Activated CD8-positive, alpha-beta T cell treated with anti-CD3 and anti-CD28 coated beads, Interleukin-2, amount 10 ng/mL, durations not matched to agents 7 days and 5 days (primary cell): ENCODE results near the gene SLIT3. TPM values are rescaled to one million over a fixed set of nuclear protein-coding genes. Genes with fewer than 3 reads are reported as not detected.
"Not testable (repeated sequence)": the region's sequence is repeated elsewhere in the genome, so short reads cannot be mapped to it uniquely, and the experiment has no call there.

Source experiments
- ATAC-seq: fragments of 150-1000 bp; cut with Tn5 transposase; one replicate; pipeline ENCODE4 v1.10.0; 2021; ENCODE audit warnings: moderate library complexity
- CTCF ChIA-PET: fragments of 350-600 bp; sonication (Branson Sonifier 250); formaldehyde crosslinking; loops from one replicate; lab custom pipeline; 2021; ENCODE audit warnings: antibody characterized with exemption; lab: Charles Lee
- POLR2A ChIA-PET: fragments of 350-600 bp; sonication (Branson Sonifier 250); formaldehyde crosslinking; loops from one replicate; lab custom pipeline; 2021; ENCODE audit warnings: antibody characterized with exemption; lab: Charles Lee
- DNase-seq: peaks from one replicate; pipeline ENCODE4 v3.0.0-alpha.2; 2020
- H3K27ac Mint-ChIP-seq: one replicate; pipeline ENCODE4 v1.8.0; 2021; ENCODE audit warnings: mild to moderate bottlenecking, mixed read lengths
- H3K27me3 Mint-ChIP-seq: one replicate; pipeline ENCODE4 v1.8.0; 2021; ENCODE audit warnings: low read depth, mixed read lengths
- H3K36me3 Mint-ChIP-seq: one replicate; pipeline ENCODE4 v1.8.0; 2021; ENCODE audit warnings: low read depth, mixed read lengths
- H3K4me1 Mint-ChIP-seq: one replicate; pipeline ENCODE4 v1.8.0; 2021; ENCODE audit warnings: low read depth, mixed read lengths
- H3K4me3 Mint-ChIP-seq: one replicate; pipeline ENCODE4 v1.8.0; 2021; ENCODE audit warnings: mild to moderate bottlenecking, mixed read lengths
- H3K9me3 Mint-ChIP-seq: one replicate; pipeline ENCODE4 v1.8.0; 2022; ENCODE audit warnings: mixed read lengths; ENCODE audit not compliant: insufficient read depth
- total RNA-seq, 2 experiments: library from RNA; stranded (reverse); gene quantifications; one replicate each; pipeline ENCODE4 v1.2.3, GENCODE V29; 2021

SLIT3 gene
- total RNA-seq, 2 experiments from 2014 or later, result not detected

GRCh38 chr5:169225830-169226356, 75.0 kb downstream of the SLIT3 start:
- ChIA-PET POLR2A (no interaction called here), CTCF (no interaction called here)
- Mint-ChIP-seq H3K27me3 (no peaks in the 10 kb centered on the region), H3K4me3 (no peak overlapping the region), H3K27ac (no peak overlapping the region), H3K36me3 (no peaks in the 10 kb centered on the region), H3K9me3 (no peaks in the 10 kb centered on the region), H3K4me1 (no peaks in the 10 kb centered on the region)
- ATAC-seq, result no peak
- no peak for DNase-seq

- H3K4me1 Mint-ChIP-seq, result no peaks in the 10 kb centered on the region
- no peak overlapping the region for H3K4me3 Mint-ChIP-seq
- no peaks in the 10 kb centered on the region for H3K9me3 Mint-ChIP-seq
- H3K36me3 Mint-ChIP-seq, result no peaks in the 10 kb centered on the region
- DNase-seq (no peak), ATAC-seq (no peak)
- no peak overlapping the region for H3K27ac Mint-ChIP-seq
- POLR2A ChIA-PET, result no interaction called here
- CTCF ChIA-PET, result no interaction called here
- no peaks in the 10 kb centered on the region for H3K27me3 Mint-ChIP-seq
These were observed 77.4 kb downstream of the SLIT3 start for GRCh38 chr5:169223595-169223953.

- Mint-ChIP-seq H3K36me3 (no peaks in the 10 kb centered on the region), H3K9me3 (no peaks in the 10 kb centered on the region), H3K4me1 (no peaks in the 10 kb centered on the region), H3K4me3 (no peak overlapping the region), H3K27ac (no peak overlapping the region), H3K27me3 (no peaks in the 10 kb centered on the region)
- ChIA-PET CTCF (no interaction called here), POLR2A (no interaction called here)
- DNase-seq, result no peak
- no peak for ATAC-seq
These were observed 77.9 kb downstream of the SLIT3 start for GRCh38 chr5:169222934-169223594.

DNA sequence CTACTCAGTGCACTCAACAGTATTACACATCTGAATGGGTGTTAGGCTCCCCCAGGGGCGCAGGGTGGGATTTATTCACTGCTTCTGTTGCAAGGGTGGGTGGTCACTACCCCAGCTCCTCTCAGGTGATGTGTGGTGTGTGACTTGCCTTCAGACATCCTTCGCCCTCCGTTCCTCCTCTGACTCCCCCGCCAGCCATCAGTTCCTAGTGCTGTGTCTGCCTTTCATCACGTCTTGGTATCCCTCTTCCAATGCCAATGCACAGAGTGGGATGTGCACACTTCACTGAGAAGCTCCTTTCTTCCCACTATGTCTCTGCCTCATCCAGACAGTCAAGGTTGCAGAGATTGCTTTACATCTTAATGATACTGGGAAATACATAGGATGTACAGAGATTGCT, 79.4 kb downstream of the SLIT3 start:
- Mint-ChIP-seq H3K27me3 (no peaks in the 10 kb centered on the region), H3K4me3 (no peak overlapping the region), H3K9me3 (no peaks in the 10 kb centered on the region), H3K27ac (no peak overlapping the region), H3K4me1 (no peaks in the 10 kb centered on the region), H3K36me3 (no peaks in the 10 kb centered on the region)
- ATAC-seq (no peak), DNase-seq (no peak)
- ChIA-PET POLR2A (no interaction called here), CTCF (no interaction called here)

GRCh38 chr5:169219961-169220360, 81.0 kb downstream of the SLIT3 start:
- Mint-ChIP-seq H3K9me3 (no peaks in the 10 kb centered on the region), H3K4me1 (no peaks in the 10 kb centered on the region), H3K4me3 (no peak overlapping the region), H3K27me3 (no peaks in the 10 kb centered on the region), H3K27ac (no peak overlapping the region), H3K36me3 (no peaks in the 10 kb centered on the region)
- no peak for ATAC-seq
- CTCF ChIA-PET, result no interaction called here
- POLR2A ChIA-PET, result no interaction called here
- DNase-seq, result no peak

DNA sequence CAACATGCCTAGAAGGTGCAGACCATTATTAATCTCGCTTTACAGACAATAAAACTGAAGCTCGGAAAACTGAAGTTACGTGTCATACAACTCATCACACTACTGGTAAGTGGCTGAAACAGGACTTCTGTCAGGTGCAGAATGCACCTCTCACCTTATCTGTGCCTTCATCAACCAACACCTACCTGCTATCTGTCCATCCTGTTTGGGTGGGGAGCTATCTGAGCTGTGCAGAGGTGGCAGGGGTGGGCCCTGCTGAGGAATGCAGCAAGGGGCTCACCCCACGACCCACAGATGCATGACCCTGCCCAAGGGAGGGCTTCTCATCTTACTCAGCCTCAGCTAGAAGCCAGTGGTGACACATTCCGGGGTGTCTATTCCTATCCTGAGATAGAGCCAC, 81.6 kb downstream of the SLIT3 start:
- H3K36me3 Mint-ChIP-seq, result no peaks in the 10 kb centered on the region
- no peaks in the 10 kb centered on the region for H3K4me1 Mint-ChIP-seq
- H3K27me3 Mint-ChIP-seq, result no peaks in the 10 kb centered on the region
- ATAC-seq (no peak), DNase-seq (no peak)
- H3K4me3 Mint-ChIP-seq, result no peak overlapping the region
- H3K9me3 Mint-ChIP-seq, result no peaks in the 10 kb centered on the region
- CTCF ChIA-PET, result no interaction called here
- POLR2A ChIA-PET, result no interaction called here
- no peak overlapping the region for H3K27ac Mint-ChIP-seq

DNA sequence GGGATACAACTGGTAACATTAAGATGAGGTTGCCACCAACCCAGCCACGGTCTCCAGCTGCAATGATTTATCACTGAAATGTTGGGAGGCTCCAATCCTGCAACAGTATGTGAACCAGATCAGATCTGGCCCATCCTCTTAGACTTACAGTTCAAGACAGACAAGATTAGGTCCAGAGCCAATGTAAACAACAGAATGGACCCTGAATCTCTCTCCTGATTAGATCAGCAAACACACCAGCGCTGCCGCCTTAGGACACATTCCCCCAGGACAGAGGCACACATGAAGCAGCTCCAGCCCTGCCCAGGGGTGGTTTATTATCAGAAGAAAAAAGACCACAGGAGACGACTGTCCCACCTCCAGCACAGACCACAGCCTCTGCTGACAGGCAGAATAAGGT, 82.1 kb downstream of the SLIT3 start:
- Mint-ChIP-seq H3K9me3 (no peaks in the 10 kb centered on the region), H3K27ac (no peak overlapping the region), H3K4me3 (no peak overlapping the region), H3K4me1 (no peaks in the 10 kb centered on the region), H3K36me3 (no peaks in the 10 kb centered on the region), H3K27me3 (no peaks in the 10 kb centered on the region)
- ChIA-PET POLR2A (no interaction called here), CTCF (no interaction called here)
- DNase-seq (no peak), ATAC-seq (no peak)

DNA sequence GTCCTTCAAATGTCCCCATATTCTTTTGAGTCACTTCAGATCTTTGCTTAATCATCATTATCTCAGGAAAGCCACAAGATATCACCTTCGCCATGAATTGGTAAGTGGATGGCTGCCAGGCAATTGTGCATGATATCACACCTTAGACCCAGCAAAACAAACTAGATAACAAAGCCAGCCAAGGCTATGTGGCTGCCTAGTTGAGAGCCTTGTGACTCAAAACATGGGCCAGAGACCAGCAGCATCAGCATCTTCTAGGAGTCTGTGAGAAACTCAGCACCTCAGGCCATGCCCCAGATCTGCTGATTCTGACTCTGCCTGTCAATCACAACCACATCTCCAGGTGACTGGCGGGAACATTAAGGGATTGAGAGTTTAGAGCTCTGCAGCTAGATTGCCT, 82.8 kb downstream of the SLIT3 start:
- H3K27me3 Mint-ChIP-seq, result no peaks in the 10 kb centered on the region
- no peak overlapping the region for H3K4me3 Mint-ChIP-seq
- H3K9me3 Mint-ChIP-seq, result no peaks in the 10 kb centered on the region
- H3K27ac Mint-ChIP-seq, result no peak overlapping the region
- no peaks in the 10 kb centered on the region for H3K4me1 Mint-ChIP-seq
- DNase-seq (no peak), ATAC-seq (no peak)
- CTCF ChIA-PET, result no interaction called here
- H3K36me3 Mint-ChIP-seq, result no peaks in the 10 kb centered on the region
- POLR2A ChIA-PET, result no interaction called here

DNA sequence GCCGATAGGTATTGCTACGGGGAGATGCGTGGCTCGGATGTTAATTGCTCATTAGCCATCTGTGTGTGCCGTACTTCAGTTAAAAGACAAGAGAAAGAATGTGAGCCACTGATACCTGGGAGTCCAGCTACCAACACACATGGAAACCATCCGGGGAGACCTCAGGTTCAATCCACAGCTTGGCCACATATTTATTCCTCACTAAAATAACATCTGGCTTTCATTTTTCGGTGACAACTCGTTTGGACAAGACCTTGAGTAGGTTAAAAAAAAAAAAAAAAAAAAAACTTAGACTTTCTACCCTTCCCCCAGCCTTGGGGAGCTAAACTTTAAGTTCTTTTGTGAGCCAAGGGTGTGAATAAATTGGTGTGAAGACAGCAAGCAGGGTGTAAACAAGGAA, 84.1 kb downstream of the SLIT3 start:
- Mint-ChIP-seq H3K36me3 (no peaks in the 10 kb centered on the region), H3K27ac (no peak overlapping the region), H3K27me3 (no peaks in the 10 kb centered on the region), H3K4me3 (no peak overlapping the region), H3K4me1 (no peaks in the 10 kb centered on the region), H3K9me3 (no peaks in the 10 kb centered on the region)
- ATAC-seq (no peak), DNase-seq (no peak)
- ChIA-PET CTCF (no interaction called here), POLR2A (no interaction called here)

GRCh38 chr5:169213479-169213878, 87.5 kb downstream of the SLIT3 start:
- no peaks in the 10 kb centered on the region for H3K4me1 Mint-ChIP-seq
- no peak overlapping the region for H3K4me3 Mint-ChIP-seq
- no peaks in the 10 kb centered on the region for H3K27me3 Mint-ChIP-seq
- ChIA-PET POLR2A (no interaction called here), CTCF (no interaction called here)
- no peaks in the 10 kb centered on the region for H3K9me3 Mint-ChIP-seq
- no peaks in the 10 kb centered on the region for H3K36me3 Mint-ChIP-seq
- H3K27ac Mint-ChIP-seq, result no peak overlapping the region
- ATAC-seq, result no peak
- DNase-seq, result no peak

DNA sequence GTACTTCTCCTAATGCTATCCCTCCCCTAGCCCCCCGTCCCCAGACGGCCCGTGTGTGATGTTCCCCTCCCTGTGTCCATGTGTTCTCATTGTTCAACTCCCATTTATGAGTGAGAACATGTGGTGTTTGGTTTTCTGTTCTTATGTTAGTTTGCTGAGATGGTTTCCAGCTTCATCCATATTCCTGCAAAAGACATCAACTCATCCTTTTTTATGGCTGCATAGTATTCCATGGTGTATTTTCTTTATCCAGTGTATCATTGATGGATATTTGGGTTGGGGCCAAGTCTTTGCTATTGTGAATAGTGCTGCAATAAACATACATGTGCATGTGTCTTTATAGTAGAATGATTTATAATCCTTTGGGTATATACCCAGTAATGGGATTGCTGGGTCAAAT, 89.2 kb downstream of the SLIT3 start:
- H3K9me3 Mint-ChIP-seq, POLR2A ChIA-PET, ATAC-seq, H3K4me3 Mint-ChIP-seq, CTCF ChIA-PET, DNase-seq, H3K27ac Mint-ChIP-seq, H3K4me1 Mint-ChIP-seq, H3K36me3 Mint-ChIP-seq, H3K27me3 Mint-ChIP-seq: not testable (repeated sequence)

GRCh38 chr5:169204788-169205400, 96.0 kb downstream of the SLIT3 start:
- Mint-ChIP-seq H3K27me3 (no peaks in the 10 kb centered on the region), H3K27ac (no peak overlapping the region), H3K4me3 (no peak overlapping the region), H3K4me1 (no peaks in the 10 kb centered on the region), H3K9me3 (no peaks in the 10 kb centered on the region), H3K36me3 (no peaks in the 10 kb centered on the region)
- ATAC-seq, result no peak
- ChIA-PET CTCF (no interaction called here), POLR2A (no interaction called here)
- DNase-seq, result no peak

DNA sequence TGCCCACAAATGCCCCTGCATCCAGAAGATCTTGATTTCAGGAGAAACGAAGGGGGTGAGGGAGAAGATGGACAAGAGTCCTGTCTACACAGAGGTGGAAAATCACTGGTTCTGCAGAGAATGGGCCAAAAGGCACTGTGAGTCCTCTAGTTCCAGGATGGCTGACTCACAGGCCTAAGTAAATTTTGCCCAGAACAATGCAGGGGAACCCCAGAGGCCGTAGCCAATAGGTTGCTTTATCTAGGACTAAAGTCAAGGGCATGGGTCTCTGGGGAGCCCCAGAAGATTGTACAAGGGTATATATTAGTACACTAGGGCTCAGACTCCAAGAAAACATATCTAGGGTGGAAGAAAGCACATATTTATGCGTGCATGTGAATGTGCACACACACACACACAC, 98.0 kb downstream of the SLIT3 start:
- Mint-ChIP-seq H3K9me3 (no peaks in the 10 kb centered on the region), H3K27ac (no peak overlapping the region), H3K27me3 (no peaks in the 10 kb centered on the region), H3K4me3 (no peak overlapping the region), H3K4me1 (no peaks in the 10 kb centered on the region), H3K36me3 (no peaks in the 10 kb centered on the region)
- CTCF ChIA-PET, result no interaction called here
- ATAC-seq (no peak), DNase-seq (no peak)
- POLR2A ChIA-PET, result no interaction called here
